Thoracic aorta (tissue), 2 donors: Measurements from ENCODE around the gene STAM. TPM values are rescaled to one million over a fixed set of nuclear protein-coding genes. Genes with fewer than 3 reads are reported as not detected.

Source experiments
- ATAC-seq: fragments of 150-250 bp; one replicate; pipeline ENCODE4 v1.8.0; 2017; ENCODE audit warnings: low read depth; ENCODE audit not compliant: insufficient number of reproducible peaks, low FRiP score
- DNase-seq: peaks from one replicate; pipeline ENCODE4 v3.0.0-alpha.2; 2020; ENCODE audit warnings: low spot score
- H3K27ac ChIP-seq, 2 donors: fragments of 200-600 bp; sonication (generic); 1 replicate in 1 of 2; 2 replicates in 1 of 2; pipeline ENCODE4 v1.5.1; 2016; ENCODE audit warnings: mild to moderate bottlenecking in 2 of 2, moderate library complexity in 2 of 2
- H3K27me3 ChIP-seq: fragments of 200-600 bp; sonication (generic); replicated peaks from 2 replicates; pipeline ENCODE4 v1.6.0; 2016; ENCODE audit warnings: mild to moderate bottlenecking; ENCODE audit not compliant: insufficient read depth
- H3K36me3 ChIP-seq: fragments of 200-600 bp; sonication (generic); one replicate; pipeline ENCODE4 v1.5.1; 2016
- H3K4me1 ChIP-seq, 2 donors: fragments of 200-600 bp; sonication (generic); 1 replicate in 1 of 2; 2 replicates in 1 of 2; pipeline versions ENCODE4 v1.5.1 to v1.6.0; 2016; ENCODE audit warnings: low read depth in 2 of 2, mild to moderate bottlenecking in 1 of 2; ENCODE audit not compliant: control insufficient read depth in 1 of 2
- H3K4me3 ChIP-seq: fragments of 200-600 bp; sonication (generic); 2 replicates; pipeline ENCODE4 v1.5.1; 2016; ENCODE audit warnings: mild to moderate bottlenecking
- H3K9me3 ChIP-seq: fragments of 200-600 bp; sonication (generic); 2 replicates; pipeline ENCODE4 v1.5.1; 2016
- CTCF ChIP-seq: fragments of 200-600 bp; sonication (generic); IDR thresholded peaks from one replicate; pipeline ENCODE4 v1.5.1; 2019; ENCODE audit warnings: antibody characterized with exemption
- total RNA-seq, 2 donors: library from RNA; depleted of rRNA; stranded (reverse); fragments of >200 nt; gene quantifications; one replicate each; pipeline versions ENCODE4 v1.1.0 to v1.2.3, GENCODE V29; 2016

The STAM gene
- total RNA-seq, 2 donors from 2014 or later, result 26.1 to 28.4 TPM

DNA sequence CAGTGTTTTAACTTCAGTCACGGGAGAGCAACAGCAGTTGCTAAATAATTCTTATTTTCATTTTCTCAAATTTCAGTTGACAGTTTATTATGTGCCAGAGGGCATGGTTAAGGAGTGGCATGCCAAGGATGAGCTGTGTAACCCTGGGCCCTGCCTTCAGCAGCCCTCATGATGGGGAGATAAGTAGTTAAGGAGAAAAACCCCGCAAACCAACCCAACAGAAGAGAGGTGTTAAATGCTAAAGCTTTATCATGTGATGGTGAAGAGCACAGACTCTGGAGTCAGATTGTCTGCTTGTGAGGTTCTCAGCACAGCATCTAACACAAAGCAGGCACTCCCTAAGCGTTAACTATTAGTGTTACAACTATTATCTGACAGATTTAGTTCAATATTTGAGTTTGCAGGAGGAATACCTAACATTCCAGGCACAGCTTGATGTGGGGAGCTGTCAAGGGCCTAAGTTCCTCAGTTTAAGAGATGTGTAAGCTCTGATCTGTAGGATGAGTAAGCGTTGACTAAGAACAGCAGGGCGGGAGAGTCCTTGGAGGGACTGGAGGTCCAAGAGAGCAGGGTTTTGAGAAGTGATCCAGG, 29.6 kb downstream of the STAM start:
- ATAC-seq (no peak), DNase-seq (no peak)
- no peaks in the 10 kb centered on the region for H3K27me3 ChIP-seq
- no peaks in the 10 kb centered on the region for H3K36me3 ChIP-seq
- no peak overlapping the region for H3K27ac ChIP-seq
- H3K9me3 ChIP-seq, result no peaks in the 10 kb centered on the region
- no peak overlapping the region for H3K4me3 ChIP-seq
- no peak for TF ChIP-seq CTCF
- H3K4me1 ChIP-seq, result peaks cover 0 to 7% of the 10 kb centered on the region in 2 donors

DNA sequence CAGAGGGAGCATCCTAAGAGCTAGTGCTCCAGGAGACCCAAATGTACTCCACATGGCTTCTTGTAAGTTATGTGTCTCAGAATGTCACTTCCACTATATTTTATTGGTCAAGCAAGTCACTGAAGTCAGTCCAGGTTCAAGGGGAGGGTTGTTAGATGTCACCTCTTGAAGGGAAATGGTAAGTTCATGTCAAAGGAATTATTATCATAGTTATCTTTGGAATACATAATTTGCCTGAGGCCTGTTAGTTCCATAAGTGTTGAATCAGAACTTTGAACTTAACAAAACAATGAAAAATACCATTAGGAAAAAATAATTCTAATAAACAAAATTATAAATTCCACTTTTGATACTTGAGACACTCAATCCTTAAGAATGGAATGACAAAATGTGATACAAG, 30.6 kb downstream of the STAM start:
- no peaks in the 10 kb centered on the region for H3K27me3 ChIP-seq
- H3K4me1 ChIP-seq, result peaks cover 0 to 7% of the 10 kb centered on the region in 2 donors
- no peak for TF ChIP-seq CTCF
- DNase-seq (no peak), ATAC-seq (no peak)
- H3K27ac ChIP-seq, result no peak overlapping the region
- no peak overlapping the region for H3K4me3 ChIP-seq
- no peaks in the 10 kb centered on the region for H3K36me3 ChIP-seq
- no peaks in the 10 kb centered on the region for H3K9me3 ChIP-seq

- no peaks in the 10 kb centered on the region for H3K27me3 ChIP-seq
- no peak for TF ChIP-seq CTCF
- DNase-seq (no peak), ATAC-seq (no peak)
- H3K36me3 ChIP-seq, result no peaks in the 10 kb centered on the region
- H3K4me3 ChIP-seq, result no peak overlapping the region
- H3K9me3 ChIP-seq, result no peaks in the 10 kb centered on the region
- H3K4me1 ChIP-seq, result peaks cover 0 to 7% of the 10 kb centered on the region in 2 donors
- no peak overlapping the region for H3K27ac ChIP-seq
These were observed 31.7 kb downstream of the STAM start for GRCh38 chr10:17675638-17676037.

DNA sequence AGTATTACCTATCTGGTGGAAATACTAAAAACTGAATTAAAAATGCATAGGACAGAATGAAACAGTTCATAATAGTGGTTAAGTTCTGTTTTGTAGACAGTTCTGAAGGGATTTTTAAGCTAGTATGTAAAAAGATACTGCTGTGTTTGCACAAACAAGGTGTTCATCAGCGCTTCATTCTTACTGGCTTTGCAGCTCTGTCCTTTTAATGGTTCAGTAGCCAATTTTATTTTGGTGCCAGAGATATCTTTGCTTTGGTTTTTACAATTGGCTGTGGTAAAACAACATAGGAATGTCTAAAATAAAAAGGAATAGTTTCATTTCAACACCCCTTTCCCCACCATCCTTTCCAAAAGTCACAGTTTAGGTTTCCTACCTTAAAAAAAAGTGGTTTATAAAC, 33.0 kb downstream of the STAM start:
- ATAC-seq, result no peak
- Histone ChIP-seq H3K4me3 (no peak overlapping the region), H3K27ac (no peak overlapping the region), H3K4me1 (no peaks in the 10 kb centered on the region), H3K27me3 (no peaks in the 10 kb centered on the region), H3K9me3 (no peaks in the 10 kb centered on the region), H3K36me3 (no peaks in the 10 kb centered on the region)
- no peak for TF ChIP-seq CTCF
- no peak for DNase-seq

GRCh38 chr10:17682236-17682946, 38.4 kb downstream of the STAM start:
- DNase-seq, result no peak
- no peak for ATAC-seq
- TF ChIP-seq CTCF, result no peak
- H3K36me3 ChIP-seq, result no peaks in the 10 kb centered on the region
- H3K4me1 ChIP-seq, result peaks cover 6 to 13% of the 10 kb centered on the region in 2 donors
- H3K27me3 ChIP-seq, result no peaks in the 10 kb centered on the region
- no peaks in the 10 kb centered on the region for H3K9me3 ChIP-seq
- H3K4me3 ChIP-seq, result no peak overlapping the region
- H3K27ac ChIP-seq, result no peak overlapping the region
